Liver (tissue), 9 donors: ENCODE measurements around the gene CMTM8. TPM values are rescaled to one million over a fixed set of nuclear protein-coding genes. Genes with fewer than 3 reads are reported as not detected.

Source experiments
- DNase-seq: peaks from one replicate; pipeline ENCODE4 v3.0.0-alpha.2; 2017; ENCODE audit warnings: low spot score
- H3K27ac ChIP-seq, 2 donors: one replicate each; pipeline ENCODE4 v1.7.0; 2013; ENCODE audit warnings: inconsistent platforms in 2 of 2, low read length in 2 of 2, control low read depth in 1 of 2, low read depth in 1 of 2, mild to moderate bottlenecking in 1 of 2
- H3K27me3 ChIP-seq, 4 donors: one replicate each; pipeline versions ENCODE4 v1.6.1 to v1.7.0; 2013; ENCODE audit warnings: low read length in 3 of 4, inconsistent platforms in 1 of 4, mild to moderate bottlenecking in 1 of 4, moderate library complexity in 1 of 4; ENCODE audit not compliant: control insufficient read depth in 4 of 4, insufficient read depth in 4 of 4
- H3K36me3 ChIP-seq, 4 donors: one replicate each; pipeline versions ENCODE4 v1.6.1 to v1.7.0; 2013; ENCODE audit warnings: low read length in 3 of 4, mild to moderate bottlenecking in 3 of 4, low read depth in 1 of 4, moderate library complexity in 1 of 4; ENCODE audit not compliant: control insufficient read depth in 4 of 4, insufficient read depth in 3 of 4
- H3K4me1 ChIP-seq, 4 donors: one replicate each; pipeline versions ENCODE4 v1.6.1 to v1.7.0; 2013; ENCODE audit warnings: low read length in 3 of 4, mild to moderate bottlenecking in 3 of 4, moderate library complexity in 1 of 4; ENCODE audit not compliant: control insufficient read depth in 4 of 4, insufficient read depth in 4 of 4
- H3K4me3 ChIP-seq, 3 donors: one replicate each; pipeline versions ENCODE4 v1.6.1 to v1.7.0; 2013; ENCODE audit warnings: low read length in 3 of 3, control low read depth in 1 of 3, low read depth in 1 of 3, mild to moderate bottlenecking in 1 of 3
- H3K9ac ChIP-seq, 2 donors: one replicate each; pipeline ENCODE4 v1.7.0; 2013; ENCODE audit warnings: low read length in 2 of 2, mild to moderate bottlenecking in 2 of 2, moderate library complexity in 2 of 2, control low read depth in 1 of 2, low read depth in 1 of 2
- H3K9me3 ChIP-seq, 4 donors: one replicate each; pipeline versions ENCODE4 v1.6.1 to v1.7.0; 2013; ENCODE audit warnings: low read length in 3 of 4; ENCODE audit not compliant: control insufficient read depth in 4 of 4
- ATF3 ChIP-seq: IDR thresholded peaks from 2 replicates; pipeline ENCODE4 v1.6.1; 2016; ENCODE audit warnings: antibody characterized with exemption
- EGR1 ChIP-seq, 2 donors: IDR thresholded peaks; 2 replicates each; pipeline ENCODE4 v1.6.1; 2016 to 2018; ENCODE audit warnings: antibody characterized with exemption in 2 of 2, low read depth in 2 of 2
- FOXA1 ChIP-seq: IDR thresholded peaks from 2 replicates; pipeline ENCODE4 v1.6.1; 2016; ENCODE audit warnings: antibody characterized with exemption
- FOXA2 ChIP-seq: IDR thresholded peaks from 2 replicates; pipeline ENCODE4 v1.6.1; 2016; ENCODE audit warnings: antibody characterized with exemption
- GABPA ChIP-seq, 2 donors: IDR thresholded peaks in 1 of 2; conservative IDR thresholded peaks in 1 of 2; 2 replicates each; pipeline ENCODE4 v1.6.1; 2016; ENCODE audit warnings: antibody characterized with exemption in 2 of 2, mild to moderate bottlenecking in 1 of 2, moderate library complexity in 1 of 2
- HNF4A ChIP-seq, 2 donors: conservative IDR thresholded peaks; 2 replicates each; pipeline ENCODE4 v1.6.1; 2016; ENCODE audit warnings: antibody characterized with exemption in 2 of 2, mild to moderate bottlenecking in 2 of 2
- HNF4G ChIP-seq: IDR thresholded peaks from 2 replicates; pipeline ENCODE4 v1.6.1; 2016; ENCODE audit warnings: antibody characterized with exemption
- JUND ChIP-seq, 2 donors: IDR thresholded peaks; 2 replicates each; pipeline ENCODE4 v1.6.1; 2016; ENCODE audit warnings: antibody characterized with exemption in 2 of 2
- NR2F2 ChIP-seq: IDR thresholded peaks from 2 replicates; pipeline ENCODE4 v1.6.1; 2016; ENCODE audit warnings: antibody characterized with exemption
- RAD21 ChIP-seq, 2 donors: IDR thresholded peaks; 2 replicates each; pipeline ENCODE4 v1.6.1; 2016; ENCODE audit warnings: antibody characterized with exemption in 2 of 2, mild to moderate bottlenecking in 2 of 2
- RXRA ChIP-seq, 2 donors: IDR thresholded peaks; 2 replicates each; pipeline ENCODE4 v1.6.1; 2017 to 2018; ENCODE audit warnings: antibody characterized with exemption in 2 of 2, mild to moderate bottlenecking in 1 of 2
- SP1 ChIP-seq: IDR thresholded peaks from 2 replicates; pipeline ENCODE4 v1.6.1; 2018; ENCODE audit warnings: antibody characterized with exemption, mild to moderate bottlenecking
- TAF1 ChIP-seq: conservative IDR thresholded peaks from 2 replicates; pipeline ENCODE4 v1.6.1; 2016; ENCODE audit warnings: antibody characterized with exemption, mild to moderate bottlenecking
- YY1 ChIP-seq: IDR thresholded peaks from 2 replicates; pipeline ENCODE4 v1.6.1; 2016; ENCODE audit warnings: antibody characterized with exemption, mild to moderate bottlenecking
- ZBTB33 ChIP-seq: IDR thresholded peaks from 2 replicates; pipeline ENCODE4 v1.6.1; 2016; ENCODE audit warnings: antibody characterized with exemption
- WGBS: extraction: QIAGEN DNeasy Blood & Tissue Kit; methylation state at CpG from one replicate; pipeline ENCODE4 v1.1.7; 2013; 5-methylcytosine and 5-hydroxymethylcytosine counted together
- polyA plus RNA-seq, 2 donors: library from polyadenylated mRNA; stranded (reverse) in 1 of 2; unstranded in 1 of 2; fragments of 200-250 nt in 1 of 2; fragments of >200 nt in 1 of 2; fragmentation: Nextera tagmentation in 1 of 2; extraction: Ambion mirVana in 1 of 2; gene quantifications; one replicate each; pipeline versions ENCODE4 v1.2.1 to v1.2.3, GENCODE V29; 2013 to 2015
- total RNA-seq, 2 donors: library from RNA; depleted of rRNA; stranded (reverse); fragments of >200 nt; gene quantifications; one replicate each; pipeline ENCODE4 v1.2.3, GENCODE V29; 2014
- TF ChIP-seq, protein P1 (sequence below): IDR thresholded peaks from 2 replicates; pipeline ENCODE4 v1.6.1; 2016; ENCODE audit warnings: antibody characterized with exemption, mild to moderate bottlenecking
- TF ChIP-seq, protein P2 (sequence below): fragments of 150-350 bp; IDR thresholded peaks from 2 replicates; pipeline ENCODE4 v1.5.1; 2017; ENCODE audit warnings: improper control_type of control experiment, low read depth, low read length; ENCODE audit not compliant: missing input control
- TF ChIP-seq, protein P3 (sequence below): IDR thresholded peaks from 2 replicates; pipeline ENCODE4 v1.6.1; 2016; ENCODE audit warnings: antibody characterized with exemption
- donor health status: healthy.
- donor health status: healthy.
- donor health status: healthy.
- donor health status: healthy.
- donor health status: healthy.

The CMTM8 gene
- total and polyA plus RNA-seq, 4 donors, result 4.3 to 44.6 (median 12.5) TPM

DNA sequence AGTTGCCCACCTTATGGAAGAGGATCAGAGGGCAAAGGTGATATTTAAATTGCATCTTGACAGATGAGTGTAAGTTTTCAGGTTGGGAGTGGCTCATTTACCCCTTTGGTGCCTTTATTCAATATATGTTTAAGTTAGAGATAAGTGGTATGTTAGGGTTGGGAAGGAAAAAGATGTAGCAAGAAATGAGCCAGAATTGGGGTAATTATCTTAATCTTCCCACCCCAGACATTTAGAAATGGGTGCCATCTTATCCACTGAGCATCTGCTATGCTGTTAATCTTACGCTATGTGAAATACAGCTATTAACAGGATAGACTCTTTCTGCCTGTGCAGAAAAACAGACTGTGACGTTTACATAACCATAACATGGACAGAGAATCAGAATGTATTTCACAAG lies 159.5 kb downstream of the CMTM8 start:
- Histone ChIP-seq H3K4me3 (no peak overlapping the region), H3K4me1 (peaks cover 0 to 10% (median 5%) of the 10 kb centered on the region in 4 donors), H3K9ac (no peak overlapping the region), H3K27me3 (no peaks in the 10 kb centered on the region), H3K36me3 (no peaks in the 10 kb centered on the region), H3K9me3 (no peaks in the 10 kb centered on the region), H3K27ac (peak overlapping the region in 1 of 2 donors; percentile 7)
- WGBS, result 48% methylated on average over 2 of the region's 2 CpGs
- DNase-seq, result no peak
- no peak for TF ChIP-seq YY1
- no peak for TF ChIP-seq GABPA (IDR thresholded peaks at IDR 0.05 in 1 of 2, conservative IDR thresholded peaks at IDR 0.05 in 1 of 2)
- TF ChIP-seq, protein P1, sequence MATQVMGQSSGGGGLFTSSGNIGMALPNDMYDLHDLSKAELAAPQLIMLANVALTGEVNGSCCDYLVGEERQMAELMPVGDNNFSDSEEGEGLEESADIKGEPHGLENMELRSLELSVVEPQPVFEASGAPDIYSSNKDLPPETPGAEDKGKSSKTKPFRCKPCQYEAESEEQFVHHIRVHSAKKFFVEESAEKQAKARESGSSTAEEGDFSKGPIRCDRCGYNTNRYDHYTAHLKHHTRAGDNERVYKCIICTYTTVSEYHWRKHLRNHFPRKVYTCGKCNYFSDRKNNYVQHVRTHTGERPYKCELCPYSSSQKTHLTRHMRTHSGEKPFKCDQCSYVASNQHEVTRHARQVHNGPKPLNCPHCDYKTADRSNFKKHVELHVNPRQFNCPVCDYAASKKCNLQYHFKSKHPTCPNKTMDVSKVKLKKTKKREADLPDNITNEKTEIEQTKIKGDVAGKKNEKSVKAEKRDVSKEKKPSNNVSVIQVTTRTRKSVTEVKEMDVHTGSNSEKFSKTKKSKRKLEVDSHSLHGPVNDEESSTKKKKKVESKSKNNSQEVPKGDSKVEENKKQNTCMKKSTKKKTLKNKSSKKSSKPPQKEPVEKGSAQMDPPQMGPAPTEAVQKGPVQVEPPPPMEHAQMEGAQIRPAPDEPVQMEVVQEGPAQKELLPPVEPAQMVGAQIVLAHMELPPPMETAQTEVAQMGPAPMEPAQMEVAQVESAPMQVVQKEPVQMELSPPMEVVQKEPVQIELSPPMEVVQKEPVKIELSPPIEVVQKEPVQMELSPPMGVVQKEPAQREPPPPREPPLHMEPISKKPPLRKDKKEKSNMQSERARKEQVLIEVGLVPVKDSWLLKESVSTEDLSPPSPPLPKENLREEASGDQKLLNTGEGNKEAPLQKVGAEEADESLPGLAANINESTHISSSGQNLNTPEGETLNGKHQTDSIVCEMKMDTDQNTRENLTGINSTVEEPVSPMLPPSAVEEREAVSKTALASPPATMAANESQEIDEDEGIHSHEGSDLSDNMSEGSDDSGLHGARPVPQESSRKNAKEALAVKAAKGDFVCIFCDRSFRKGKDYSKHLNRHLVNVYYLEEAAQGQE, result no peak
- no peak for TF ChIP-seq SP1
- TF ChIP-seq TAF1, result no peak
- TF ChIP-seq, protein P2, sequence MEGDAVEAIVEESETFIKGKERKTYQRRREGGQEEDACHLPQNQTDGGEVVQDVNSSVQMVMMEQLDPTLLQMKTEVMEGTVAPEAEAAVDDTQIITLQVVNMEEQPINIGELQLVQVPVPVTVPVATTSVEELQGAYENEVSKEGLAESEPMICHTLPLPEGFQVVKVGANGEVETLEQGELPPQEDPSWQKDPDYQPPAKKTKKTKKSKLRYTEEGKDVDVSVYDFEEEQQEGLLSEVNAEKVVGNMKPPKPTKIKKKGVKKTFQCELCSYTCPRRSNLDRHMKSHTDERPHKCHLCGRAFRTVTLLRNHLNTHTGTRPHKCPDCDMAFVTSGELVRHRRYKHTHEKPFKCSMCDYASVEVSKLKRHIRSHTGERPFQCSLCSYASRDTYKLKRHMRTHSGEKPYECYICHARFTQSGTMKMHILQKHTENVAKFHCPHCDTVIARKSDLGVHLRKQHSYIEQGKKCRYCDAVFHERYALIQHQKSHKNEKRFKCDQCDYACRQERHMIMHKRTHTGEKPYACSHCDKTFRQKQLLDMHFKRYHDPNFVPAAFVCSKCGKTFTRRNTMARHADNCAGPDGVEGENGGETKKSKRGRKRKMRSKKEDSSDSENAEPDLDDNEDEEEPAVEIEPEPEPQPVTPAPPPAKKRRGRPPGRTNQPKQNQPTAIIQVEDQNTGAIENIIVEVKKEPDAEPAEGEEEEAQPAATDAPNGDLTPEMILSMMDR, result no peak
- no peak for TF ChIP-seq FOXA2
- no peak for TF ChIP-seq JUND (IDR thresholded peaks at IDR 0.05)
- no peak for TF ChIP-seq NR2F2
- no peak for TF ChIP-seq HNF4A (conservative IDR thresholded peaks at IDR 0.05)
- no peak for TF ChIP-seq EGR1 (IDR thresholded peaks at IDR 0.05; ENCODE audit: low read depth in 2 of 2)
- TF ChIP-seq HNF4G, result no peak
- no peak for TF ChIP-seq RAD21 (IDR thresholded peaks at IDR 0.05)
- TF ChIP-seq FOXA1, result no peak
- TF ChIP-seq ZBTB33, result no peak
- TF ChIP-seq, protein P3, sequence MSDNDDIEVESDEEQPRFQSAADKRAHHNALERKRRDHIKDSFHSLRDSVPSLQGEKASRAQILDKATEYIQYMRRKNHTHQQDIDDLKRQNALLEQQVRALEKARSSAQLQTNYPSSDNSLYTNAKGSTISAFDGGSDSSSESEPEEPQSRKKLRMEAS, result no peak
- no peak for TF ChIP-seq RXRA (IDR thresholded peaks at IDR 0.05)
- TF ChIP-seq ATF3, result no peak

DNA sequence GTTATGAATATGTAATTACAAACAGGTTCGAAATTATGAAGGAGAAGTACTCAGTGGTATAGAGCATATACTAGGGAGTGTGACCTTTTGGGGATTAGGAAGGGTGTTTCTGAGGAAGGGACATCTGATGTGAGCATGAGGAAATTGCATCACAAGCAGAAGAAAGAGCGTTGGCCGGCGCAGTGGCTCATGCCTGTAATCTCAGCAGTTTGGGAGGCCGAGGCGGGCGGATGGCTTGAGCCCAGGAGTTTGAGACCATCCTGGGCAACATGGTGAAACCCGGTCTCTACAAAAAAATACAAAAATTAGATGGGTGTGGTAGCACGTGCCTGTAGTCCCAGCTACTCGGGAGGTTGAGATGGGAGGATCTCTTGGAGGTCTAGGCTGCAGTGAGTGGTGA lies 160.1 kb downstream of the CMTM8 start:
- no peak for DNase-seq
- peak overlapping the region; percentile 3 to 41 for H3K27ac ChIP-seq
- H3K4me1 ChIP-seq, result peaks cover 0 to 10% (median 5%) of the 10 kb centered on the region in 4 donors
- no peak overlapping the region for H3K4me3 ChIP-seq
- no peaks in the 10 kb centered on the region for H3K27me3 ChIP-seq
- H3K9ac ChIP-seq, result no peak overlapping the region
- no peaks in the 10 kb centered on the region for H3K36me3 ChIP-seq
- H3K9me3 ChIP-seq, result no peaks in the 10 kb centered on the region
- WGBS, result 59% methylated on average over 10 of the region's 10 CpGs
- TF ChIP-seq HNF4A (conservative IDR thresholded peaks at IDR 0.05), result no peak
- TF ChIP-seq ATF3, result no peak
- TF ChIP-seq JUND (IDR thresholded peaks at IDR 0.05), result no peak
- TF ChIP-seq EGR1 (IDR thresholded peaks at IDR 0.05; ENCODE audit: low read depth in 2 of 2), result no peak
- TF ChIP-seq, protein P2, result no peak
- no peak for TF ChIP-seq YY1
- TF ChIP-seq ZBTB33, result no peak
- TF ChIP-seq, protein P3, result no peak
